ENCODE measurements around the gene LRRC17.

LRRC17 gene

GRCh38 chr7:102890971-102891692, 21.7 kb upstream of the LRRC17 start:
- H3K27ac ChIP-seq = no peak overlapping the region
- TF ChIP-seq CTCF (conservative IDR thresholded peaks at IDR 0.05) = no peak
- no peak for TF ChIP-seq ZFX (IDR thresholded peaks at IDR 0.05)

- TF ChIP-seq ZFX (IDR thresholded peaks at IDR 0.05) (no peak), CTCF (conservative IDR thresholded peaks at IDR 0.05) (no peak)
- H3K27ac ChIP-seq = no peak overlapping the region
Measured at GRCh38 chr7:102891693-102892261, 21.0 kb upstream of the LRRC17 start.

- H3K27ac ChIP-seq = no peak overlapping the region
- no peak for TF ChIP-seq CTCF (conservative IDR thresholded peaks at IDR 0.05)
- no peak for TF ChIP-seq ZFX (IDR thresholded peaks at IDR 0.05)
Measured at GRCh38 chr7:102892631-102893278, 20.0 kb upstream of the LRRC17 start.

GRCh38 chr7:102895602-102896001, 17.2 kb upstream of the LRRC17 start:
- H3K27ac ChIP-seq = no peak overlapping the region

GRCh38 chr7:102896585-102896984, 16.2 kb upstream of the LRRC17 start:
- no peak overlapping the region for H3K27ac ChIP-seq
- TF ChIP-seq CTCF (conservative IDR thresholded peaks at IDR 0.05) = no peak

More at GRCh38 chr7:102895602-102896001, 17.2 kb upstream of the LRRC17 start:
- no peak for TF ChIP-seq ZFX (IDR thresholded peaks at IDR 0.05)
- TF ChIP-seq CTCF (conservative IDR thresholded peaks at IDR 0.05) = no peak

GRCh38 chr7:102897211-102897631, 15.6 kb upstream of the LRRC17 start:
- H3K27ac ChIP-seq = no peak overlapping the region
- TF ChIP-seq ZFX (IDR thresholded peaks at IDR 0.05) = no peak
- TF ChIP-seq CTCF (conservative IDR thresholded peaks at IDR 0.05) = no peak

- TF ChIP-seq CTCF (conservative IDR thresholded peaks at IDR 0.05) (no peak), ZFX (IDR thresholded peaks at IDR 0.05) (no peak)
- no peak overlapping the region for H3K27ac ChIP-seq
Measured at GRCh38 chr7:102897856-102898531, 14.8 kb upstream of the LRRC17 start.
